ENCODE data around the gene ART4.

The ART4 gene

DNA sequence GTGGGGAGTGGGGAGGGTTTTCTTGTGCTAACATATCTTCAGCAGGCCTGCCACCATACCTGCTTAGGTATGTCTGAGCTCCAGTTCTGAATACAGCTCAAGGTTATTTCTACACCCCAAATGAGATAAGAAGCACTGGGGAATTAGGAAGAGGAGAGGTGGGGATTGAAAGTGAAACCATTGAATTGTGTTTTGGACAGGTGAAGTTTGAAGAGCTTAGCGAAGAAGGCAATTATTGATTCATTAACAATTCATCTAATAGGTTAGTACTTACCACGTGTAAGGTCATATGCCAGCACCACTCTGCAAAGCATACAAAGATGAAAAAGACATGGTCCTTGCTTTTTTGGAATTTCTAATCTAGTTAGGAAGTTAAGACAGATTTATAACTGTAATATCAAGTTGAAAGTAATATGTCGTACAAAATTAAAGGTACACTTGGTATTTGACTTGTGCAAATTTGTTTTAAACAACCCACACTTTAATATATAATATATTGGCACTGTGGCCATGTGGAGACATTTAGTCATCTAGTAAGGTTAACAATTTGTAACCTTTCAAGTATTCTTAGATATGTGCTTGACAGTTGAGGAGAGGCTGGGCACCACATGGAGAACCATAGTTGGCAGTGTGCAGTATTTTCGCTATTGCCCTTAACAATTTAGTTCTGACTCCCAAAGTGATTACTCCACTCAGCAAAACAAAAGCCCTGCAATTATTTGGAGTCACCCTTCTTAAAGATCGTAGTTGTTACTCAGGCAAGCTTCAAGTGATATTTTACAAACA, 33.0 kb downstream of the ART4 start:
- no peak for DNase-seq

DNA sequence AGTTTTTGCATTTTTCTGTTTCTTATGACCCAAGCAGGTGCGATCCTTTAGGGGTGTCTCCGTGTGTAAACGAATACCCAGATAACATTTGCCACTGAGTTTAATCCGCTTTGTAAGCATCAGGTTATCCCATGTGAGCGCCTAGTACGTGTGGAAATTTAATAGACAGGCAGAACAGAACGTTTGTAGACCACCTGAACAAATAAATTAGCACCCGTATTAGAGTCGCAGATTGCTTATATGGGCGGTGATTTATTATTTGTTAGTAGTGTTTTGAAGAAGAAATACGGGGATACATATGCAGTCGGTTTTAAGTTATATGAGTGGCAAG, 39.5 kb downstream of the ART4 start:
- no peak for DNase-seq

DNA sequence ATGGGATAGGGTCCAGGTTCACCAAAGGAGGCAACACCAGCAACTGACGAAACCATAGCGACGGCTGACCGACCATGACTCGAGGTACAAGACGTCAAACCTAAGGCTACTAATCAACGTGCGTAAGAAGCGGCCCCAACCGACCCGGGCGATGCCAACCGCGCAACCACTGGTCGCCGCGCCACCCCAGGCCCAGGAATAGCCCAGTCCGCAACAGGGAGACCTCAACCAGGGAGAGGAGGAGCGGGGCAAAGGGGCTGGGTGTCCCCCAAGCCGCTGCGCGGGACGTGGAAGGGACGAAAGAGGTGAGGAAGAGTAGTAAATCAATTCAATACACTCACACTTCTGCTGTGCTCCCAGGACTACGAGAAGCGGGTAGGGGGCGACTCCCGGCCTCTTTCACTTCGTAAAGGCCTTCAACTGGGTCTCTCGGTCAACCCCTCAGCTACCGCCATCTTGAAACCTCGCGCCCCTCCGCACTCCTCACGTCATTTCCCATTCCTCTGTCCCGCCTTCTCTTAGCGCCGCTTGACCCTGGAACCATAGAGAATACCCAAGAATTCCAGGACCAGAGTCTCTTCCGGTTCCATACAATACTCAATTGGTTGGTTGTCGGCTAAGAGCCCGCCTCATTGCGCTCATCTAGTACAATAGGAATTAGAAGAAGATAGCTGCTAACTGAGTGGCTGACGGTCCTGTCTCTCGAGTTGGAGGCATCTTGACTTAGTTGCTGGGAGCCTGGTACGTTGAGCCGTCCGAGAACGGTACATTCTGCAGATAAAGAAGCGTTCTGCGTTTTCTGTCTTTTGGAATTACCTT, 40.1 kb downstream of the ART4 start, which contains the start of the genes C12orf60 and WBP11:
C12orf60 (plus strand) TSS at position 660 of the 819 bp plus-strand sequence. CDS start 19,266 bp downstream, outside the sequence.
WBP11 (minus strand) TSS at position 468 of the 819 bp plus-strand sequence. CDS start 2,095 bp downstream, outside the sequence.
- DNase-seq = peak; percentile 93

- DNase-seq = no peak
These were observed 40.7 kb downstream of the ART4 start for GRCh38 chr12:14802721-14803010.

DNA sequence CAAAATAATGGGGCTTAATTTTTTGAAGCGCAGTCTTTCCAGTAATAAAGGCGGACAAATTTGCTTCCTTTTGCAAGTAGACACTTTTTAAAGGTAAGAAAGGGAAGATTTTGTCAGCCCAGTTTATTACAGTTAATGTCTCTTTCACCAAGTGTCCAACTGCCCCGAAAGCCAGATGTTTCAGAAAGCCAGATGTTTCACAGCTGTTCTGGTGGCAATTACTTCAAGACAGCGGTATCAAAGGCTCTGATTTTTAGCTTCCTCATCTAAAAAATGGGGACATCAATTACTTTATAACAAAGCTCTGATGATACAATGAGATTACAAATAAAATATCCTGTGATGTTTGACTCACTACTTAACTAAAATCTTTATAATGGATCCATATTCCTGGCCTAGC, 41.1 kb downstream of the ART4 start:
- DNase-seq = no peak

GRCh38 chr12:14795028-14795448, 48.3 kb downstream of the ART4 start:
- DNase-seq = no peak

DNA sequence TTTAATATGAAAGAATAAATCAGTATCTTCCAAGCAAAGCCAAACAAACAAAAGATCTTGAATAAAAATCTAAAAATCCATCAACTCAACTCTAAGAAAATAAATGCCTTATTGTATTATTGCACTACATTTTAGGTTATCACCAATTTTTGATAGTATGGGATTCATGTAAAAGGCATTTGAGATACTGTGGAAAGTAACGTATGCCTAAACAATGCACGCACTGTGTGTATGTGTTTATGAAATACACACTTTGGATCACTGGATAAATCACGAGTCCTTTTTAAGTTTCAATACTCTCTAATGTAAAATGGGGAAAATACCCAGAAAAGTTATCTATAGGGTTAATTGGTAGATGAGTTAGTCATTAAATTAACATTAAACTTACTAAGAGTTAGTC, 57.8 kb downstream of the ART4 start:
- no peak for DNase-seq

GRCh38 chr12:14784471-14784870, 58.9 kb downstream of the ART4 start:
- DNase-seq = no peak

DNA sequence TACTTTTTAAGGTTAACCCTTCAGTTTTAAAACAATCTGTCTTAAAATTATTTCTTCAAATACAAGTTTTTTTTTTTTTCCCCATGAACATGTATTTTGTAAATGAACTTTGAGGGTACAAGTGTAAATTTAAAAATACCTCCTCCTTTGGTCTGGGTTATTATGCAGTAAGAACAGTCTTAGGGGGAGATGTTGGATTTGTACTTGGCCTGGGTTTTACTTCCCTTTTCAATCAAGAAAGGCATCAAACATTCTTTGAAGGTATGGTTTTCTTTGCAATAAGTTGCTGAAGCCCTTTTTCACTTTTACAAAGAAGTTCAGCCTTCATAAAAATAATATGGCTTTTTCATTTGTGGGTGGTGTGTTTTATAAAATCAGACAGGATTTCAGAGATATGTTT, 60.6 kb downstream of the ART4 start:
- no peak for DNase-seq

DNA sequence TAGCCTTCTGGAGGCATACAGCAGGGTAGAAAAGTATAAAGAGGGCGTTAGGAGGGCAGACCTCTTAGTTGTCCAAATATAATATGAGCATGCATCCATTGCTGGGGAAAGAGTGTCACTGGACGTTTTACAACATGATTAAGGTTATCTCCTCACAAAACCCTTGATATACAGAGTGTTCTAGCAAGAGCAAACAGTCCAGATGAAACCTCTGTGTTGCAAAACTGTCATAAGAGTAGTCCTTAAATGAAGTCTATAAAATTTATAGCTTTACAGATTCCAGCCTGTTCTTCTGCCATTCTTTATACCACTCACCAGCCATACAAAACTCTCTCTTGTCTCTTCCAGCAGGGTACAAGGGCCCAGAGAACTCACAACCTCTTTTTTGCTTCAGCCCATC, 61.8 kb downstream of the ART4 start:
- DNase-seq = no peak

GRCh38 chr12:14780859-14781258, 62.5 kb downstream of the ART4 start:
- no peak for DNase-seq

- DNase-seq = no peak
These were observed 63.5 kb downstream of the ART4 start for GRCh38 chr12:14779834-14780233.

- DNase-seq = no peak
These were observed 66.1 kb downstream of the ART4 start for GRCh38 chr12:14777271-14777670.

DNA sequence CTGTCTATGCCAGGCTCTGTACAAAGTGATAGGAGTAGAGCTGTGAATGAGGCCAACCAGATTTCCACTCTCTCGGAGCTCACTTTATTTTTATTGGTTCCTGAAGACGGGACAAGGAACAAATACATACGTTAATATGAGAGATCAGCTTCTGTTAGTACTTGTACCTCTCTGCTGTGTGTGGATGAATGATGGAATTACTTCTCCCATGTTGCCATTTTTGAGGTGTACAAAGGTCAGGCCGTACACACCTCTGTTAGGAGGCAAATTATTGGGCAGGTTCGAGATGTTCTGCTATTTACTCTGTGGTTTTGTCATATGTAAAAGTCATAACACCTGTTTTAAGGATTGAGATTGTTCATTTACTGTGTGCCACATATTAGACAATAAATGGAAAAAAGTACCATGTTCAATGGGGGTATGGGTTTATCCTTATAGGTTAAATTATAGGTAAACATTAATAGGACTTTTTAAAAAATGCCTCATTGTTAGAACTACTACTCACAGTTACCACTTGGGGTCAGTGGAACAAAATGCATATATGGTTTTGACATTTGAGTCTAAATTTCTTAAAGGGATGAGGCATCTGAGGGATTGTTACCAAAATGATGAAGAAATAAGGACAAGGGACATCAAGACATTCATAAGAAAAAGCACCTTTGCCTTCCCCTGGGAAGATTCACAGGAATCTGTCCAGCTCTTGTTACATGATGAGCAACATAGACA, 66.9 kb downstream of the ART4 start:
- no peak for DNase-seq

- DNase-seq = no peak
These were observed 67.7 kb downstream of the ART4 start for GRCh38 chr12:14775636-14775980.
